Rectal smooth muscle tissue (tissue), 1 donor: ENCODE measurements around the gene CHRNA9.
"Not testable (repeated sequence)": the region's sequence is repeated elsewhere in the genome, so short reads cannot be mapped to it uniquely, and the experiment has no call there.

Experiments used
- H3K27ac ChIP-seq: one replicate; pipeline ENCODE4 v1.7.0; 2013; ENCODE audit warnings: low read depth, low read length, inconsistent platforms
- H3K27me3 ChIP-seq: one replicate; pipeline ENCODE4 v1.7.0; 2013; ENCODE audit warnings: low read length; ENCODE audit not compliant: control insufficient read depth, insufficient read depth
- H3K36me3 ChIP-seq: one replicate; pipeline ENCODE4 v1.7.0; 2013; ENCODE audit warnings: low read length; ENCODE audit not compliant: control insufficient read depth, insufficient read depth
- H3K4me1 ChIP-seq: one replicate; pipeline ENCODE4 v1.7.0; 2013; ENCODE audit warnings: low read length; ENCODE audit not compliant: control insufficient read depth, insufficient read depth
- H3K4me3 ChIP-seq: one replicate; pipeline ENCODE4 v1.7.0; 2013; ENCODE audit warnings: low read length
- H3K9ac ChIP-seq: one replicate; pipeline ENCODE4 v1.7.0; 2013; ENCODE audit warnings: low read length

Gene CHRNA9

DNA sequence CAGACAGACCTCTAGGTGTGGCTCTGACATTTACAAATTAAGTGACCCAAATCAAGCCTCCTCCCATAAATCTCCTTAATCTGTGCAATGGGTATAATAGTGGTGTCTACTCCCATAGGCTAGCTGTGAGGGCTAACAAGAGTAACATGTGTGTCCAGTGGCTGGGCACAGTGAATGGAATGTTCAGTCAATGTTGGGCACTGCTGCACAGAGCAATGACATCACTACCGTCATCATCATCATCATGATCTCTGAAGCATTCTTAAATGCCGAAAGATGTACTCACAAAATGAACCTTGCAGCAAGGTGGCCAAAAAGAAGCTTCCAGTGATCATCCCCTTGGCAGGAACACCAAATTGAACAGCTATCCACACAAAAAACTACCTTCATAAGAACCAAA is 43.5 kb downstream of the CHRNA9 start:
- H3K4me3 ChIP-seq, result no peak overlapping the region
- no peak overlapping the region for H3K9ac ChIP-seq
- no peak overlapping the region for H3K27ac ChIP-seq
- H3K36me3 ChIP-seq, result no peaks in the 10 kb centered on the region
- no peaks in the 10 kb centered on the region for H3K27me3 ChIP-seq
- H3K4me1 ChIP-seq, result no peaks in the 10 kb centered on the region

DNA sequence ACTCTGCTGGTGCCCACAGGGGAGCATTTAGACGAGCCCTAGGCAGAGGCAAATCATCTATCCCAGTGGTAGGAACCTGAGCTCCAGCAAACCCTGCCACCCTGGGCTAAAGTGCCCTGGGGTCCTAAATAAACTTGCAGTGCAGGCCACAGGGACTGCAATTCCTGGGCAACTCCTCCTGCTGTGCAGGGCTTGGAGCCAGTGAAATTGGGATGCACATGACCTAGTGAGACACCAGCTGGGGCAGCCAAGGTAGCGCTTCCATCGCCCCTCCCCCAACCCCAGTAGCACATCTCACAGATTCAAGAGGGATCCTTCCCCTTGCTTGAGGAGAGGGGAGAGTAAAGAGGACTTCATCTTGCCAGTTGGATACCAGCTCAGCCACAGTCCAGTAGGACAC is 44.1 kb downstream of the CHRNA9 start:
- Histone ChIP-seq H3K4me3 (no peak overlapping the region), H3K27ac (no peak overlapping the region), H3K9ac (no peak overlapping the region), H3K4me1 (no peaks in the 10 kb centered on the region), H3K27me3 (no peaks in the 10 kb centered on the region), H3K36me3 (no peaks in the 10 kb centered on the region)

- Histone ChIP-seq H3K36me3 (no peaks in the 10 kb centered on the region), H3K4me3 (no peak overlapping the region), H3K27me3 (no peaks in the 10 kb centered on the region), H3K27ac (no peak overlapping the region), H3K9ac (no peak overlapping the region), H3K4me1 (no peaks in the 10 kb centered on the region)
Observed at GRCh38 chr4:40380647-40381046, 45.5 kb downstream of the CHRNA9 start.

DNA sequence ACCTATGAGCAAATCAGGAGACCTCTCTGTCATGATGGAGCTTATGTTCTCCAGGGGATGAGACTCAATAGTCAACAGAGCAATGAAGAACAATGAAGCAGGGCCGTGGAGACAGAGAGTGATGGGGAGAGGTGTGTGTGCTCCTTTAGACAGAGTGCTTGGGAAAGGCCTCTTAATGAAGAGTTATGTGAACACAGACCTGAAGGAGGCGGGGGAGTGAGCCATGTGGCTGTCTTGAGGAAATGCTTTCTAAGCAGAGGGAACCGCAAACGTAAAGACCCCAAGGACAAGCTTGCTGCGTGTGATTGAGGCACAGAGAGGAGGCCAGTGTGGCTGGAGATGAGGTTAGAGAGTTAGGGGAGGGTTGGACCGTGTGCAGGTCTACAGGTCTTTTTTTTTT is 53.1 kb downstream of the CHRNA9 start:
- Histone ChIP-seq H3K27me3 (no peaks in the 10 kb centered on the region), H3K36me3 (no peaks in the 10 kb centered on the region)

GRCh38 chr4:40389986-40390385 is 54.9 kb downstream of the CHRNA9 start:
- Histone ChIP-seq H3K4me3 (no peak overlapping the region), H3K4me1 (no peaks in the 10 kb centered on the region), H3K36me3 (no peaks in the 10 kb centered on the region), H3K27me3 (no peaks in the 10 kb centered on the region), H3K27ac (no peak overlapping the region), H3K9ac (no peak overlapping the region)

More for the DNA sequence above, 53.1 kb downstream of the CHRNA9 start:
- H3K27ac ChIP-seq, result no peak overlapping the region
- no peak overlapping the region for H3K9ac ChIP-seq
- no peaks in the 10 kb centered on the region for H3K4me1 ChIP-seq
- H3K4me3 ChIP-seq, result no peak overlapping the region

DNA sequence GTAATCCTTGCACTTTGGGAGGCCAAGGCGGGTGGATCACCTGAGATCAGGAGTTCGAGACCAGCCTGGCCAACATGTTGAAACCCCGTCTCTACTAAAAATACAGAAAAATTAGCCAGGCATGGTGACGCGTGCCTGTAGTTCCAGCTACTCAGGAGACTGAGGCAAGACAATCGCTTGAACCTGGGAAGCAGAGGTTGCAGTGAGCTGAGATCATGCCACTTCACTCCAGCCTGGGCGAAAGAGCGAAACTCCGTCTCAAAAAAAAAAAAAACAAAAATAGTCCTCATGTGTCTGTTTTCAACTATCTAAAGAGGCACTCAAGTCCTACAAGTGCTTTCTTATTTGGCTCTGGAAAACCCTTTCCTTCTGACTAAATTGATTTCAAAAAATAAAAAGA is 57.1 kb downstream of the CHRNA9 start:
- not testable (repeated sequence) for H3K4me1 ChIP-seq, H3K36me3 ChIP-seq, H3K27me3 ChIP-seq, H3K9ac ChIP-seq, H3K4me3 ChIP-seq, H3K27ac ChIP-seq

DNA sequence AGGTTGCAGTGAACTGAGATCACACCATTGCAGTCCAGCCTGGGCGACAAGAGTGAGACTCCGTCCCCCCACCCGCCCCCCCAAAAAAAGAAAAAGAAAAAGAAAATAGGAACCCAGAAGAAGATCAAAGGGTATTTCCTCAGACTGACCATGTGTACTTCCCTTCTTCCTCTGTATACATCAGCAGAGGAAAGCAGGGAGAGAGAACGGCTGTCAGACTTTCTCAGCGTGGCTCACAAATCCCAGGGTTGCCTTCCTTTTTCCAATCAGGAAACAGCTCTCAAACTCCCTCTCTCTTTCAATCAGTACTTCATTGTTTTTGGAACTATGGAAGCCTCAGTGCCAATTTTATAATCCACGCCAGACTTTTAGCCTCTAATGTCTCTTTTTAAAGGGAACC is 59.1 kb downstream of the CHRNA9 start:
- Histone ChIP-seq H3K27ac (no peak overlapping the region), H3K27me3 (no peaks in the 10 kb centered on the region), H3K4me3 (no peak overlapping the region), H3K9ac (no peak overlapping the region), H3K36me3 (no peaks in the 10 kb centered on the region), H3K4me1 (no peaks in the 10 kb centered on the region)

DNA sequence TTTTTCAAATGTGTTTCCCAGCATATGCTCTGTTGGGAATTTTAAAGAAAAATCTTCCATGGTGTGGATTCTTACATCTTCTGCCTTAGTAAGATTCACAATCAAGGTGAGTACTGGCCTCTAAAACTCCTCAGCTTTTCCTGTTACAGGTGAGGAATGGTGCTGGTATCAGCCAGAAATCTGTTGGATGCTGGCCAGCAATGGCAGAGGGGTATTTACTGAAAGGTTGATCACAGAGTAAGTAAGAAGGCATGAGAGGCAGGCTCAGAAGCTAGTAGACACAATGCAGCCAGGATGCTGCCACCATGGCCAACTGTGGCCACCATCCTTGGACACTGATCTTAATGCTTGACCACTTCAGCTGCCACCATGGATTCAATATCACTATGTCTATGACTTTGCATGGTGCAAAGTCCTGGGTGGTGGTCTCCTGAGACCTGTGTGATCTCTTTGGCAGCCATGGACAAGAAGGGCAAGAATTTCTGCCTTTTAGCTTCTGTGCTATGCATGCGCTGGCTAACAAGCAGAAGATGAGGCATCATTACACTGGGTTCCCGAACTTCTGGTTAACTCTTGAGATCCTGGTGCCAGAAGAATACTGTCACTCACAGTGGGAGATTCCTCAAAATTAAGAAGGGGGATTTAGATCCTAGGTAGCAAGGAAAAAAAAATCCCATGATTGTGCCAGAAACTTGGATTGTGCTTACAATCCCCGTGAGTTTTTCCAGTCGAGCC is 60.2 kb downstream of the CHRNA9 start:
- Histone ChIP-seq H3K27me3 (no peaks in the 10 kb centered on the region), H3K36me3 (no peaks in the 10 kb centered on the region), H3K27ac (no peak overlapping the region), H3K9ac (no peak overlapping the region), H3K4me1 (no peaks in the 10 kb centered on the region), H3K4me3 (no peak overlapping the region)

GRCh38 chr4:40395908-40396793 is 61.0 kb downstream of the CHRNA9 start:
- H3K4me3 ChIP-seq, result no peak overlapping the region
- no peak overlapping the region for H3K9ac ChIP-seq

DNA sequence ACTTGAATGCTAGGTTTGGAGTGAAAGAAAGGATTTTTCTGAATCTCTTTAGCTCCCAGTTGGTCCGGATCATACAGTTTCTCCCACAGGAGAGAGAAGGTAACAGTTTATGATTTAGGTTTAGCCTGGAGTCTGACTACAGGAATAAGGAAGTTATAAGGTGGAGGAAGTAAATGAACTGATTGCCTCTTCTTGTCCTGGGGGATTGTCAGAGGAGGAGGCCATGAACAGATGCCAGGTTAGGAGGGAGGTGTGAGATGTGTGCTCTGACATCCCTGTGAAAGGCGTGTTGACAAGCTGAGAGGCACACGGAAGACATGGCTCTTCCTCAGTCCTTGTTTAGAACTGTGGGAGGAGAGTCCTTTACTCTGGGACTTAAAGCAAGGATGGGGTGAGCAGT is 64.4 kb downstream of the CHRNA9 start:
- Histone ChIP-seq H3K36me3 (no peaks in the 10 kb centered on the region), H3K27me3 (no peaks in the 10 kb centered on the region), H3K9ac (no peak overlapping the region), H3K4me1 (no peaks in the 10 kb centered on the region), H3K4me3 (no peak overlapping the region), H3K27ac (no peak overlapping the region)

More at GRCh38 chr4:40395908-40396793, 61.0 kb downstream of the CHRNA9 start:
- no peaks in the 10 kb centered on the region for H3K4me1 ChIP-seq
- H3K27me3 ChIP-seq, result no peaks in the 10 kb centered on the region
- H3K36me3 ChIP-seq, result no peaks in the 10 kb centered on the region
- no peak overlapping the region for H3K27ac ChIP-seq

- no peak overlapping the region for H3K9ac ChIP-seq
- H3K27me3 ChIP-seq, result no peaks in the 10 kb centered on the region
- H3K27ac ChIP-seq, result no peak overlapping the region
- no peak overlapping the region for H3K4me3 ChIP-seq
- no peaks in the 10 kb centered on the region for H3K36me3 ChIP-seq
- no peaks in the 10 kb centered on the region for H3K4me1 ChIP-seq
Observed at GRCh38 chr4:40401096-40401495, 66.0 kb downstream of the CHRNA9 start.

DNA sequence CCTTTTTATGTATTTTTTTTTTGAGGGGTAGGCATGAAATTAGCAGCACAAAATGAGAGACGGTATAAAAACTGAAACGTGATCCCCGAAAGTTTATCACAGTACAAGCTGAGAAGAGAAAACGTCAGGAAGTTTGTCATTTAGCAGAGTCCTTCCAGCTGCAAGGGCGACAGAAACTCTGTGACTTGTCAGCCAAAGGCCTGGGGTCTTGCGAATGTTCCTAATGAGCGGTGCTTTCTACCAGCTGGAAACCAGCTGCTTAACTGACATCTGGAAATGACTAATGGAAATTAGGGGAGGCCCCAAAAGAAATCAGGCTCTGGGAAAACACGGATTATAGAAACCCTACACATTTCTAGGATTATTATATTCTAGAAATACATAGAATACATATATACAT is 66.5 kb downstream of the CHRNA9 start:
- Histone ChIP-seq H3K9ac (no peak overlapping the region), H3K4me3 (no peak overlapping the region), H3K36me3 (no peaks in the 10 kb centered on the region), H3K27ac (no peak overlapping the region), H3K4me1 (no peaks in the 10 kb centered on the region), H3K27me3 (no peaks in the 10 kb centered on the region)
